Measurements from ENCODE around the gene RAPGEF2.
A peak's percentile ranks its signal among the peaks of the same experiment; 100 is the strongest.
"Not testable (repeated sequence)": the region's sequence is repeated elsewhere in the genome, so short reads cannot be mapped to it uniquely, and the experiment has no call there.

The RAPGEF2 gene

GRCh38 chr4:159248384-159249178, 145.7 kb downstream of the RAPGEF2 start:
- DNase-seq = no peak

DNA sequence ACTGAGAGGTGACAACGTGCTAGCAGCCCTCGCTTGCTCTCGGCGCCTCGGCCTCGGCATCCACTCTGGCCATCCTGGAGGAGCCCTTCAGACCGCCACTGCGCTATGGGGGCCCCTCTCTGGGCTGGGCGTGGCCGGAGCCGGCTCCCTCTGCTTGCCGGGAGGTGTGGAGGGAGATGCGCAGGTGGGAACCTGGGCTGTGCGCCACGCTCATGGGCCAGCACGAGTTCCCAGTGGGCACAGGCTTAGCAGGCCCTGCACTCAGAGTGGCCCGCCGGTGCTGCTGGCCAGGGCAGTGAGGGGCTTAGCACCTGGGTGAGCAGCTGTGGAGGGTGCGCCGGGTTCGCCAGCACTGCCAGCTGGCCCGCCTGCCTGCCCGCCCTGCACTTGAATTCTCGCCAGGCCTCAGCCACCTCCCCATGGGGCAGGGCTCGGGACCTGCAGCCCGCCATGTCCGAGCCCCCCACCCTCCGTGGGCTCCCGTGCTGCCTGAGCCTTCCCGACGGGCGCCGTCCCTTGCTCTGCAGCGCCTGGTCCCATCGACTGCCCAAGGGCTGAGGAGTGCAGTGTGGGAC, 148.0 kb downstream of the RAPGEF2 start:
- DNase-seq = no peak

GRCh38 chr4:159251580-159251979, 148.7 kb downstream of the RAPGEF2 start:
- DNase-seq = not testable (repeated sequence)

GRCh38 chr4:159252491-159252890, 149.6 kb downstream of the RAPGEF2 start:
- no peak for DNase-seq

DNA sequence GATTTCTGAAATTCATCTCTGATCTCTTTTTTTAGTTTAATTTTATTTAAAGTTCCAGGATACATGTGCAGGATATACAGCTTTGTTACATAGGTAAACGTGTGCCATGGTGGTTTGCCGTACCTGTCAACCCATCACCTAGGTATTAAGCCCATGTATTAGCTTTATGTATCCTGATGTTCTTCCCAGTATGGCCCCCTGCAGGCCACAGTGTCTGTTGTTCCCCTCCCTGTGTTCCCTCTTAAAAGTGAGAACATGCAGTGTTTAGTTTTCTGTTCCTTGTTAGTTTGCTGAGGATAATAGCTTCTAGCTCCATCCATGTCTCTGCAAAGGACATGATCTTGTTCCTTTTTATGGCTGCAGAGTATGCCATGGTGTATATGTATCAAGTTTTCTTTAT, 153.2 kb downstream of the RAPGEF2 start:
- DNase-seq = no peak

DNA sequence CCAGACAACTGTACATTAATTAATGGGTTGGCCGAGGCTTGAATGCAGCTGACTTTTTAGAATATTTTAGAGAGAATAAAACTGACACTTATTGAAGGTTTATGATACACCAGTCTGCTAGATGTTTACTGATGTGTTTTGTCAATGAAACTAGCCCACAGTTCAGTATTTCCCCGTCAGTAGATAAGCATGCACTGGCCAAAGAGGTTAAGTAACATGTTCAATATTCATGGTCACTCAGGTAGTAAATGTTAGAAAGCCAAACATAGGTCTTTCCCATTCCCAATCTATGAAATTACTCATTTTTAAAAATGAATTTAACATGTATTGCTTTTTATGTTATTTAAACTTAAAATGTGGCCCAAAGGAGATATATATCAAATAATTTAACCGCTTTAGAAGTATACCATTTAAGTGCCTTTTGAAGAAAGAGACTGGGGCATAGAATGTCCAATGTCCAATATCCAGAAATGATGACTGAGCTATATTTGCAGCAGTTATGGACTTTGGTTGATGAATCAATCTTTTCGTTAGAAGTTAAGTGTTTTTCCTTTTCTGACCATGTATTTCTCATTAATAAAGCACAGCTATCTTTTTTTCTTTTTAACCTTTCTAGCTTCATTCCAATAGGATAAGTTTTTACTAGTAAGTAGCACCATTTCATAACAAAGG, 156.1 kb downstream of the RAPGEF2 start:
- DNase-seq = no peak

DNA sequence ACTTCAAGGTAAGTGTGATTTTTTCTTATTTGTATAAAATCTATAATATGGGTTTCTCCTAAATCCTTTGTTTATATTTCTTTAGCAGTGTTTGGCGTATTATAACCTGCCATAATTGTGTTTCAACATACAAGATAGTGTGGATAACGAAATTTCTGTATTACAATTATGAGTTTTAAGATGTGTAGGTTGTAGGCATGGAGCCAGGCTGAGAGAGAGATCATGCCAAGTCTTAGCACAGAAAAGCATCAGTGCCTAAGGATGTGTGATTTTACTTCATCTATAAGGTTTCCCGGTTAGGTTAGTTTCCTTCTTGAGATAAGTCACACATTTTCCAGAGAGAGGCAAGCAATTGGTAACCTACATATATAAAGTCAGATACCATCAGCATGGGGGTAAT, 161.2 kb downstream of the RAPGEF2 start:
- no peak for DNase-seq

DNA sequence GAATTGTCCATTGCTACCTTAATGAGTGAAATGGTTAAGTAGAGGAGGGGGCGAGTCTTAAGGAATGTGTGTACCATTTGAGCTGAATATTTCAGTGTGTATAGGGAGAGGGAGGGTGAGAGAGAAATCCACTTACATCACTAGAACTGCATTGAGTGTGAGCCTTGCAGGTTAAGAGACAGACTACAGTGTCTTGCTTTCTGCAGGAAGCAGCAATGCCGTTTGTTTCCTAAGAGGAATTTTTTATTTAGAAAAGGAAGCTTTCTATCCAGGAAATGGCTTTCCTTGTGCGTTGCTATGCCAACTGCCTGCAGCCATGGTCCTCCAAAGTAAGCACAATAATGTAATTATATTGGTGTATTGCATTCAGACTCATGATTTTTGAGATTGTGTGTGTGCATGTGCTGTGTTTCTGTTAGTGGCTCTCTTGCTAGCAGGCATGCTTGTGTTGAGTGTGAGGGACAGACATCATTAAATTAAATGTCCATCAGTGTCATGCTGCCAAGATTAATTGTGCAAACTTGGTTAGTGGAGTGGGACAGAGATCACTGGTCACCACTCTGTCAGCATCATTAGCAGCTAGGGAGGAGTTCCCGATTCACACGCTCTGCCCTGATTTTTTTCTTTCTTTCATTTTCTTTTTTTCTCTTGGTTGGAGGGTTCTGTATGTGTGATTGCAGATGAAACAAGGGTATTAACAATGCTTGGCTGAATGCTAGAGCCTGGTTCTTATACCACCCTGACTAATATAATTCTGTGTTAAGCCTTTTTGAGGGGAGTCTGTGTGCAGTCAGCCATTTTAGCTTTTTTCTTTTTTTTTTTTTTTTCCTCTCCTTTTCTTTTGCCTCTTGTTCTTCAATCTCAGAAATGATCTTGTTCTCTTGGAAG, 164.3 kb downstream of the RAPGEF2 start:
- no peak for DNase-seq

DNA sequence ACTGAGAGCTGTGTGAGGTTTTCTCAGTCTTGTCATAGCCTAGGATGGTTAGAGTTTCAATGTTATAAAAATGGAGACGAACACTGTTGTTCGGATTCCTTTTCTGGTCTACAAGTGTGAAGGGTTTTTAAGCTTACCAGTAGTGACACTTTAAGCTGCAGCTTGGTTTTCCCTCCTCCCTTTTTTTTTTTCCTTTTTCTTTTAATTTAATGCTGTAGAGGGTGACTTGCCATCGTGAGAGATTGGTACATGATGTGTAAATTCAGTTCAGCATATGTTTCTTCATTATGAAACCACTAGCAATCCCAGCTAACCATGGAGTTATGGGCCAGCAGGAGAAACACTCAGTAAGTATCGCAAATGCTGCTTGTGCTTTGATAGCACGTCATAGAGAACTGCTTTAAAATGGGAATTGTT, 165.0 kb downstream of the RAPGEF2 start:
- no peak for DNase-seq

GRCh38 chr4:159268607-159269006, 165.7 kb downstream of the RAPGEF2 start:
- DNase-seq = no peak

DNA sequence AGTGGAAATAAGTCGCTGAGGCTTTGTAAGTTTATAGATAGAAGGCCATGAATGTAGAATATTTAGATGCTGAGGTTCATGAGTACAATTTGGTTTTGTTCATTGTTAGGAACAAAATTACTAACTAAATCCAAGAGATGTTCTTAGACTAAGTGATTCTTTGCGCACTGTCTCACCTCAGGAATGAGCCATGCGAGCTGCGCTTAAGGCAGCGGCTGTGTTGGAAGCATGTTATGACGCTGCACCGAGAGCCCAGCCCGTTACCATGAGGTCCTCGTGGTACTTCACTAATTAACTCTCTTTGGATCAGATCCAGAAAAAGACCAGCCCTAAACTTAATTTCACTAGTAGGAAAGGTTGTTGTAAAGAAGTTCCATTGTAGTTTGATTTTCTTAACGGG, 166.2 kb downstream of the RAPGEF2 start:
- DNase-seq = no peak

- DNase-seq = no peak
These were observed 167.1 kb downstream of the RAPGEF2 start for GRCh38 chr4:159269956-159270355.

DNA sequence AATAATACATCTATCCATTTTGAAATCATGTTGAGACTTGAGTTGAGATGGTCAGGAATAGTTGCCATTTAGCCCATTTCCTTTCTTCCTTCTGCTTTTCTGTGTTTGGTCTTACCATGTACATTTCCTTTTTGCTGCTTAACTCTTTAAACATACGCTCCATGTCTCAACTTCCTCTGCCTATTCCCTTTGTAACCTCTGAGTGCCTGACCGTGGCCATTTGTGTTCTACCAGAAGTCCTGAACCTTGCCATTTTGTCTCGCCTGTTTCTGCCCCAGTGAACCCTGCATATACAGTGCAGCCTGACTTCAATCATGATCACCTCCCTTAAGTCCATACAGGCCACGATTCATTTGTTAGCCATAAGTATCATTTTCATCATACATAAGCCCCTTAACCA, 169.0 kb downstream of the RAPGEF2 start:
- no peak for DNase-seq

- no peak for DNase-seq
These were observed 169.6 kb downstream of the RAPGEF2 start for GRCh38 chr4:159272273-159273140.

DNA sequence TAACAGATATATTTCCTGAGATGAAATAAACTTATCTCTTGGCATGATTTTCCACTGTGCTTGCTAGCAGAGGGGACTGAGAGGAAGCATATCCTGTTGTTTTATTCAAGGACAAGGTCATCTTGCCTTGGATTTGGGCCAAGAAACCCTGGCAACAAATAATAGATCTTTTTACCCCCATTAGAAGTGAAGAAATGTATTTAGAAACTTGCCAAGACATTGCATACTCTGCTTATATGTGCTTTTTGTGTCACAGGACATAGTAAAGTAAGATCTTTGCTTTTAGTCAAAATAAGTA, 170.2 kb downstream of the RAPGEF2 start:
- peak; percentile 53 for DNase-seq

DNA sequence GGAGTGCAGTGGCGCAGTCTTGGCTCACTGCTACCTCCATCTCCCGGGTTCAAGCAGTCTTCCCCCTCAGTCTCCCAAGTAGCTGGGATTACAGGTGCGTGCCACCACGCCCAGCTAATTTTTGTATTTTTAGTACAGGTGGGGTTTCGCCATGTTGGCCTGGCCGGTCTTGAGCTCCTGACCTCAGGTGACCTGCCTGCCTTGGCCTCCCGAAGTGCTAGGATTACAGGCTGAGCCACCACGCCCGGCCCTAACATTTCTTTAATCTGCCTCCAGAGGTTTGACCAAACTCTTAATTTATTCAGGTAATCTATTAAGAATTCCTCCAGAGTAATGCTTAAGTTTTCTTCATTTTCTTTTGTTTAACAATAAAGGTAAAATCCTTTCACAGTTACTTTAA, 171.0 kb downstream of the RAPGEF2 start:
- DNase-seq = no peak

- no peak for DNase-seq
These were observed 175.5 kb downstream of the RAPGEF2 start for GRCh38 chr4:159278399-159278798.

DNA sequence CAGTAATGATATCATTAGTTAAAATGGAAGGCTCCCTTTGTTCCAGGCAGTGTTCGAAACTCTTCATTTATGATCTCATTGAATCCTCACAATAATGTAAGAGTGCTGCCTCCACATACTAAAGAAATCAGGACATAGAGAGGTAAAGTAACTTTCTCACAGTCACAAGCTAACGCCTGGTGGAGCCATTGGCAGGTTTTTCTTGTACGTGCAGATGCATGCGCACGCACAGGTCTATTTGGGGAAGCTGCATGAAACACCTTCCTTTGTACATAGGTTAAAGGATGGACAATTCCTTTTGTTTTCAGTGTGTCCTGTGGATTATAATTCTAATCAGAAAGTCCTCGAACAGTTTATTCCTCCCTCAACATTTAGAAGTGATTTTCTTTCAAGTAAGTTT, 176.2 kb downstream of the RAPGEF2 start:
- no peak for DNase-seq

- DNase-seq = no peak
These were observed 177.7 kb downstream of the RAPGEF2 start for GRCh38 chr4:159280442-159281172.

GRCh38 chr4:159281771-159282170, 178.9 kb downstream of the RAPGEF2 start:
- DNase-seq = no peak

- no peak for DNase-seq
These were observed 179.4 kb downstream of the RAPGEF2 start for GRCh38 chr4:159282329-159282728.

- DNase-seq = no peak
These were observed 180.1 kb downstream of the RAPGEF2 start for GRCh38 chr4:159282944-159283343.
